Measurements from ENCODE around the gene CD70.
"Not testable (repeated sequence)": the region's sequence is repeated elsewhere in the genome, so short reads cannot be mapped to it uniquely, and the experiment has no call there.

Gene CD70, protein sequence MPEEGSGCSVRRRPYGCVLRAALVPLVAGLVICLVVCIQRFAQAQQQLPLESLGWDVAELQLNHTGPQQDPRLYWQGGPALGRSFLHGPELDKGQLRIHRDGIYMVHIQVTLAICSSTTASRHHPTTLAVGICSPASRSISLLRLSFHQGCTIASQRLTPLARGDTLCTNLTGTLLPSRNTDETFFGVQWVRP

DNA sequence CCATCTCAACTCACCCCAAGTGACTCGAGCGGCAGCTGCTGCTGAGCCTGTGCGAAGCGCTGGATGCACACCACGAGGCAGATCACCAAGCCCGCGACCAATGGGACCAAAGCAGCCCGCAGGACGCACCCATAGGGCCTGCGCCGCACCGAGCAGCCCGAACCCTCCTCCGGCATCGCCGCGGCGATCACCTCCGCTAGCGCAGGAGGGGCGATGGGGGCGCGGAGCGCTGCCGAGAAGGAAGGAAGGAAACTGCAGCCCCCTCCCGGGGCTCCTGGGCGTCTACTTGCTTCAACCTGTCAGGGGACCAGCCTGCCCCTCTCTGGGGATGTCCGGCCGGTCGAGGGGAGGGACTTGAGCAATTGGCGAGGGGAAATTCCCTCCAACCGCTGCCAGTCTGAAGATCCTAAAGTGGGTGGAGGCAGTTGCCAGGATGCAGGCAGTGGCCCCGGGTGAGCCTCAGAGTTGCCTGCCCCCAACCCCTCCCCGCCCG lies at the start of gene CD70:
Gene CD70, minus strand, starts transcription at position 324 of the 493 bp plus-strand sequence. Its CDS starts 148 bp downstream, at position 176.
- DNase-seq, result peak; percentile 60

GRCh38 chr19:6640333-6640732 lies 49.4 kb upstream of the CD70 start:
- not testable (repeated sequence) for DNase-seq

- DNase-seq, result no peak
Observed at GRCh38 chr19:6639439-6639838, 48.5 kb upstream of the CD70 start.

- not testable (repeated sequence) for DNase-seq
Observed at GRCh38 chr19:6633456-6633813, 42.5 kb upstream of the CD70 start.

- DNase-seq, result peak; percentile 57
Observed at GRCh38 chr19:6632747-6633455, 42.0 kb upstream of the CD70 start.

DNA sequence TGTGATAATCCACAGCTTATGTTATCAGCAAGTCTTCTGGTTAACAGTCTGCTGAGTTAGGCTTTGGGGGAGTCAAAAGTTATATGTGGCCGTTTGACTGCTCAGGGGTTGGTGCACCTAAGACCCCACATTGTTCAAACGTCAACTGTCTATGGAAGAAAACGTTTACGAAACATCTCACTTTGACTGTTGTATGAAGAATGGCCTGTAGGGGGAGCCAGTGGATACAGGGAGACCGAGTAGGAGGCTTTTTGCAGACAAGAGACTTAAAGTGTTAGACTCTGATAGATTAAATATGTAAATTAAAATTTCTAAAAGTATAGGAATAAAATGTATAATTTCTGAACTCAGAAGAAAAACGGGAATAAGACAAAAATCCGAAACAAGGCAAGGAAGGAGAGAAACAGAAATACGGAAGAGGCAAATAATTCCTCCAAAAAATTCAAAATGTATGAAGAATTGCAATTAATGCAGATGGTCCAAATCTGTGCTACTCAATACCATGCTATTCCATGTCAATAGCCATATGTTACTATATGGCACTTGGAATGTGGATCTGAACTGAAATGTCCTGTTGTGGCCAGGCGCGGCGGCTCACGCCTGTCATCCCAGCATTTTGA lies 41.2 kb upstream of the CD70 start:
- peak; percentile 67 for DNase-seq

DNA sequence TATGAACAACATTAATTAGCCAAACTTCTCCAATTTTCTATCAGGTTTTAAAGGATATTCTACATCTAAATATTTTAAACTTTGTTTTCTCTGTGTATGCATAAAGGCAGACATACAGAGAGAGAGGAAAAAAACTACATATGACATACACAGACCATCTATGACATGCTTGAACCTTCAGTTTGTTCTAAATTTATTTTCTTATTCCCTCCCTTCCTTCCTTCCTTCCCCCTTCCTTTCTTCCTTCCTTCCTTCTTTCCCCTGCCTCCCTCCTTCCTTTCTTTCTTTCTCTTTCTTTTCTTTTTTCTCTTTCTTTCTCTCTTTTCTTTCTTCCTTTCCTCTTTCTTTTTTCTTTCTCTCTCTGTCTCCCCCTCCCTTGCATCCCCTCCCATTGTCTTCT lies 35.8 kb upstream of the CD70 start:
- DNase-seq, result no peak

- DNase-seq, result no peak
Observed at GRCh38 chr19:6617374-6617773, 26.4 kb upstream of the CD70 start.

- no peak for DNase-seq
Observed at GRCh38 chr19:6616011-6616410, 25.1 kb upstream of the CD70 start.

DNA sequence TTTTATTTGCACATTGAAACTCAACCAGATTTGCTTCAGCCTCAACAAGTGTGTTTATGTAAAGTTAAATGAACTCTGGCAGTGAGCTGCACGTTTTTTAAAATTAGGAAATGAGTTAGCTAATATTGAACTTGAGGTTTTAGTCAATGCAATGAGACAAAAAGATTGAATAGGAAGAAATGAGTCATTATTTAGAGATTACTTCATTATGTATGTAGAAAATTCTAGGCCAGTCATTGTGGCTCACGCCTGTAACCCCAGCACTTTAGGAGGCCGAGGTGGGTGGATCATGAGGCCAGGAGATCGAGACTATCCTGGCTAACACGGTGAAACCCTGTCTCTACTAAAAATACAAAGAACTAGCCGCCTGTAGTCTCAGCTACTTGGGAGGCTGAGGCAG lies 22.8 kb upstream of the CD70 start:
- no peak for DNase-seq

DNA sequence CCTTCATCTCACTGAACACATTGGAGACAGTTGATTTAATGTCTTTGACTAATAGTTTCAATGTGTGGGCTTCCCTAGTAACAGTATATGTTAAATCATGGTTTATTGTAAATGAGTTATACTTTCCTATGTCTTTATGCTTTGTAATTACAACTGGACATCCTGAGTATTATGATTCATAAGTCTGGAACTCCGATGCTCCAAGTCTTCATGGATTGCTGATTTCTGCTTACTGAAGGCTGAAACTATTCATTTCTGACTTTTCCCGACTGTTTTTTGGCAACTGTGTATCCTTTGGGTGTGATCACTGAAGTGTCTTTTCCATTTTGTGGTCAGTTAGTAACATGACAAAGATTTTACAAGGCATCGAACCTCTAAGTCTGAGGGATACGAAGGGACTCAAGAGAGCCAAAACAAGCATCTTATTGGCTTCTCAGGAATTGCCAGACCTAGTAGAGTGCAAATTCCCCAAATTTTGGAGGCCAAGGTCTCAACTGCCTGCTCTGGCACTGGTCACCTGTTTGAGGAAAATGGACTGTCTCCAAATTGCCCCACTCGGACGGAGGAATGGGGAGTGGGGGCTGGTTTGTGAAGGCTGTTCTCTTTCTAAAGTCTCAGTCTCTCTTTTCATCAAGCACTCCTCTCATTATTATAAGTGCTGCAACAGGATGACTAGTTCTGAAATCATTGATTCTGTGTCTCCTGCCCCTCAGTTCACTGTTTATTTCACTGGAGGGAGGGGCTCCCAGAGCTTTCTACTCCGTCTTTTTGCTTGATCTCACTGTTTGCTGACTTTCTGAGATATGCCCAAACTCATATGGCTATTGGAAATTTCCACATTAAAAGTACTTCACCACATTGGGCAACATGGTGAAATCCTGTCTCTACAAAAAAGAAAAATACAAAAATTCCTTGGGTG lies 20.2 kb upstream of the CD70 start:
- DNase-seq, result no peak

- no peak for DNase-seq
Observed at GRCh38 chr19:6608940-6609339, 18.0 kb upstream of the CD70 start.

- not testable (repeated sequence) for DNase-seq
Observed at GRCh38 chr19:6608146-6608545, 17.2 kb upstream of the CD70 start.

- DNase-seq, result not testable (repeated sequence)
Observed at GRCh38 chr19:6606276-6607070, 15.5 kb upstream of the CD70 start.

GRCh38 chr19:6604906-6605305 lies 14.0 kb upstream of the CD70 start:
- DNase-seq, result no peak

DNA sequence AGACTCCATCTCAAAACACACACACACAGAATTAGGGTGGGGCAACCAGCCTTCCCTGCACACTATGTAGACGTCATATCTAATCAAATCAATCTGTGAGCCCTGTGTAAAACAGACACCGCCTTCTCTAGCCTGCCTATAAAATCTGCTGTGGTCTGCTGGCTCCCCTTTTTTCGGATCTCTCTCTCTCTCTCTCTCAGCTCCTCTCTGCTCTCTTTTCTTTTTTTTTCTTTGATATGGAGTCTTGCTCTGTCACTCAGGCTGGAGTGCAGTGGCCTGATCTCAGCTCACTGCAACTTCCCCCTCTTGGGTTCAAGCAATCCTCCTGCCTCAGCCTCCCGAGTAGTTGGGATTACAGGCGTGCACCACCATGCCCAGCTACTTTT lies 11.8 kb upstream of the CD70 start:
- peak; percentile 6 for DNase-seq

DNA sequence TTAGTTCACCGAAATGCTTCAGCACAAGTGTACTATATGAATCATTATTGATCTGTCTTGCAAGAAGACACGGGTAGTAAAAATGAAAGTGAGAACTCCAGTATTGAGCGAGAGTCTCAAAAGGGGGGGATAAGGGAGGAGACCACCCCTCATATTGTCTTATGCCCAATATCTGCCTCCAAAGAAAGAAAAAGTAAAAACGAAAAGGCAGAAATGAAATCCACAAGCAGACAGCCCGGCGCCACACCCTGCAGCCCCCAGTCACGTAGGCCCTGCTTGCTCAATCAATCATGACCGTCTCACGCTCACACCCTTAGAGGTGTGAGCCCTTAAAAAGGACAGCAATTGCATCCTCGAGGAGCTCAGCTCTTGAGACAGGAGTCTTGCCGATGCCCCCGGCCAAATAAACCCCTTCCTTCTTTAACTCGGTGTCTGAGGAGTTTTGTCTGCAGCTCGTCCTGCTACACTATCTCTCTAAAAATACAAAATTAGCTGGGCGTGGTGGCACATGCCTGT lies 10.6 kb upstream of the CD70 start:
- DNase-seq, result not testable (repeated sequence)

DNA sequence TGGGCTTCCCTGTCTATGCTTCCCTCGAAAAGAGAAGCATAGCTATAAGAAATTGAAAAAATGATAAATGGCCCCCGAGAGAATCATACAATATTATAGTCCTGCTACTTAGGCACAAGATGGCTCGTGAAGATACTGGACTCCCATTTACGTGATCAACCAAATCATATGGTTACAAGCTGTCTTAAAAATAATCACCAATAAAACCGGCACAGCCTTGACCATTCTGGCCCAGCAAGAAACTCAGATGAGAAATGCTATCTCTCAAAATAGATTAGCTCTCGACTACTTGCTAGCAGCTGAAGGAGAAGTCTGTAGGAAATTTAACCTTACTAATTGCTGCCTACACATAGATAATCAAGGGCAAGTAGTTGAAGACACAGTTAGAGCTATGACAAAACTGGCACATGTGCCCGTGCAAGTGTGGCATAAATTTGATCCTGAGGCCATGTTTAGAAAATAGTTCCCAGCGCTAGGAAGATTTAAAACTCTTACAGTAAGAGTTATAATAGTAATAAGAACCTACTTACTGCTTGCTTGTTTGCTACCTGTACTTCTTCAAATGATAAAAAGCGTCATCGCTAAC lies 10.1 kb upstream of the CD70 start:
- not testable (repeated sequence) for DNase-seq

DNA sequence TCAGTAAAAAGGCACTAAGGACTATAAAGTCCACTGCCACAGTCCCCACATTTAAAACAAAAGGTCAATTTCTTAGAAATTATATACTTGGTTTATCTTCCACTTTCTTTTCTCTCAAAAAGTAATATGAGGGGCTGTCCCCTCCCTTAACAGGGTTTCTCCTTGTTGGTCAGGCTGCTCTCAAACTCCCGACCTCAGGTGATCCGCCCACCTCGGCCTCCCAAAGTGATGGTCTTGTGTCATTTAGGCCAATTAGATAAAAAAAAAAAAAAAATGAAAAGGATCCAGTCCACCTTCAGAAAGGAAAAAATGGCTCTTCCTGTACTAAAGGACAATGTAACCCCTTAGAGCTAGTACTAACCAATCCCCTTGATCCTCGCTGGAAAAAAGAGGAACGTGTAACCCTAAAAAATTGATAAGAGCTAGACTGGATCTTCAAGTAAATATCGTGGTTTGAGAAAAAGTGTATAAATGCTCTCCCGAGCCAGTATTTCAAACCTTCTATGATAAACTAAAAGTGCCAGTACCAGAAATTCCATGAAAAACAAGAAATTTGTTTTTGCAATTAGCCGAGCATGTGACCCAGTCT lies 9.0 kb upstream of the CD70 start:
- DNase-seq, result no peak

GRCh38 chr19:6598254-6598892 lies 7.4 kb upstream of the CD70 start:
- not testable (repeated sequence) for DNase-seq

Data from retina (tissue), 1 donor.